ENCODE data around the gene CCL28.

Gene CCL28

DNA sequence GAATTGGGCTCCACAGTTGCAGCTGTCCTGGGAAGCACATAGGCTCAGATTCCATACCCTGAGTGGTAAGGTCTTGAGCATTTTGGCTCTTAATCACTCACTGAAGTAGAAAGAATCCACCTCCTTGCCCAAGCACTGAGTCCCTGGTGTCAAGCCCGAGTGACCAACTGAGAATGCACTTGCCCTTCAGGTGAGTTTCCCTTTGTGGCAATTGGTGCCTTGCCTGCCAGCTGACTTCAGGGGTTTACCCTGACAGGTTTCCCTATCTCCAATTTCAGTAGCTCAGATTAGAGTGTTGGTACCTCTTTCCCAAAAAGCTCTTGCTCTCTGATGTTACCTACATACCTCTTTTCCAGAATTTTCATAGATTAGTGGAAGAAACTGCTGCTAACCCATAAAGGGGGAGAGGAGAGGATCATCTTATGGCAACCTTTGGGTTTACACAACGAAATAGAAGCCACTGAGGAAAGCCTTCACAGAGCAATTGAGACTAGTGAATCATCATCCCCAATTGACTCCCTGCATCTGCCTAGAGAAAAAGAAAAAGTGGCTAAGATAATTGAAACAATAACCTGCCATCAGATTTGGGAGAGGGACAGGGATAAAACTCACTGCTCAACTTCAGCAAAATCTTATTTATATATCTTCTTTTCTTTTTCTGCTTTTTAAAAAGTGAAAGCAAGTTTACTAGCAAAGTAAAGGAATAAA is 48.6 kb downstream of the CCL28 start:
- DNase-seq = no peak
- intact Hi-C loops (cut with DNase I) = no loop called here

DNA sequence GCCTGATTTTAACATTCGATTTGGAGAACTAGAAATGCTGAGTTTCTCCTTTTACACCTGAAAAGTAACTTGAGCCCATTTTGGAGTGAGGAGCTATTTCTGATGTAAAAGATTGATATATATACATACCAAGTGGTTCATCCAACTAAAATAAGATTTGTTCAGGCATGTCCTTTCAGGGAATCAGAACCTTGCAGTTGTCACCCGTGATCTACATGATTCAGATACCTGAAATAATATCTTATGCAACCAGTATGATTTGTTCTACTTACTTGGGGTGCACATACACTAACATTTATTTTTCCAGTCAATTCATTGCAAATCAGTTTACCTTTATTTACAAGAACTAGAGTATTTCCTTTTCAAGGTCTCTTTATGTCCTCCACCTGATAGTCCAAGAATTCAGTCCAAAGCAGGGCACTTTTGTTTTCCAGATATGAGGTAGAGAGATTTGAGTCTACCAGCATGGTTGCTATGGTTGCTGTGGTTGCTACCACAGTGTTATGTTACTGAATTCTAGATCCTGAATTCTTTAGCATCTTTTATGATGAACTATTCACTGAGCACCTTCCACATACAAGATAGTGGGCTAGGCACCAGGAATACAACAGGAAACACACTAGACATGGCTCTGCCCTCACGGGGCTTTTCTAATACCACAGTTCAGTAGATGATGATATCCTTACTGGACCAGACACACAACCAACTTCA is 49.3 kb downstream of the CCL28 start:
- no peak for DNase-seq
- intact Hi-C loops (cut with DNase I) = no loop called here

GRCh38 chr5:43358726-43359125 is 53.5 kb downstream of the CCL28 start:
- intact Hi-C loops (cut with DNase I) = no loop called here
- DNase-seq = no peak

- no peak for DNase-seq
- intact Hi-C loops (cut with DNase I) = no loop called here
Observed at GRCh38 chr5:43358301-43358700, 53.9 kb downstream of the CCL28 start.

DNA sequence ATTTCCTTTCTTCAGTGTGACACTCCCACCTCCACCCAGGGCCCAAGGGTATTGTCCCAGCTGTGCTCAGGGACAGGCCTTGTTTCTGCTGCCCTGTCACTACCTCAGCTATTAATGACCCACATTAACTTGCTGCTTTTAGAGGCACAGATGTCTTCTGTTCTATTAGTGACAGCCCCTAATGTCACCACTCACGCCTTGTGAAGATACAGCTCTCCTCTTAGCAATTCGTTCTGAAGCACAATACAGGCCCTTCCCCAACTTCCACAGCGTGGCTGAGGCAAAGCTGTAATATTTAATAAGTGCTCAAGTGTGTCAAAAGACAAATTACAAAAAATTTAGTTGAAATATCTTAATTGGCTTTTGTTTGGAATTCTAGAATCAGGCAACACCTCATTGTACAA is 54.3 kb downstream of the CCL28 start:
- DNase-seq = no peak
- intact Hi-C loops (cut with DNase I) = no loop called here

- no peak for DNase-seq
- intact Hi-C loops (cut with DNase I) = no loop called here
Observed at GRCh38 chr5:43357067-43357466, 55.1 kb downstream of the CCL28 start.

GRCh38 chr5:43354774-43355173 is 57.4 kb downstream of the CCL28 start:
- DNase-seq = no peak
- intact Hi-C loops (cut with DNase I) = no loop called here

DNA sequence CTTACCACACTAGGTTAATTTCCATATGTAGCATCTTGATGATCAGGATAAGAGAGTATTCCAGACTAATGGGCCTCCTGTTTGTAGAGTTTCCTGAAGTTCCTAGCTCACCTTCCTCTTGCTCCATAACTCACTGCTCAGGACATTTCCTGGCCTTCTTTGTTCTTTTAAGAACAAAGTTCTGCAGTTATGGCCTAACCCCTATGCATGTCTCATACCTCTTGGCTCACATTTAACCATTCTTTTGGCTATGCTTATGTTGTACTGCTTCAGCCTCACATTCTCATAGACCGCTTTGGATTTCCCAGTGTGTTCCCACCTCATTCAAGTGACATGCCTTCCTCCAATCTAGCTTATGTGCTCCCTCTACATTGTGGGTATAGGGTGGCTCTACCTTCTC is 58.5 kb downstream of the CCL28 start:
- DNase-seq = no peak
- intact Hi-C loops (cut with DNase I) = no loop called here

DNA sequence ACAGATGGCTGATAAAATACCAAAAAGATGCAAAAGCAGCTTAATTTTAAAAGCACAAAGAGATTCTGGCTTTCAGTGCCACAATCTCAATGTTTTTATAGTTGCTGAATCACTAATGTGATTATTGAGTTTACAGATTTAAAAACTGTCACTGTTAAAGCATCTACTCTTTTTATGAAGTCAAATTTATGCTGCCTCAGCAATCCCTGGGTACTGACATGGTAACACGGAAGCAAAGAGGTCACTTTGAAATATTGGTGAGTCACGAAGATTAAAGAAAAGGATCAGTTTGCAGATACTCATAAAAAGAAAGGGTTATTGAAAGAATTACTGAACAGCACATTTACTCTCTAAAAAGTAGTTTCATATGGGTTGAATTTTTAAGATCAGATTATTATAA is 59.3 kb downstream of the CCL28 start:
- no peak for DNase-seq
- intact Hi-C loops (cut with DNase I) = no loop called here

GRCh38 chr5:43352131-43352530 is 60.1 kb downstream of the CCL28 start:
- intact Hi-C loops (cut with DNase I) = no loop called here
- DNase-seq = no peak

GRCh38 chr5:43348861-43349363 is 63.3 kb downstream of the CCL28 start:
- DNase-seq = no peak
- intact Hi-C loops (cut with DNase I) = no loop called here

DNA sequence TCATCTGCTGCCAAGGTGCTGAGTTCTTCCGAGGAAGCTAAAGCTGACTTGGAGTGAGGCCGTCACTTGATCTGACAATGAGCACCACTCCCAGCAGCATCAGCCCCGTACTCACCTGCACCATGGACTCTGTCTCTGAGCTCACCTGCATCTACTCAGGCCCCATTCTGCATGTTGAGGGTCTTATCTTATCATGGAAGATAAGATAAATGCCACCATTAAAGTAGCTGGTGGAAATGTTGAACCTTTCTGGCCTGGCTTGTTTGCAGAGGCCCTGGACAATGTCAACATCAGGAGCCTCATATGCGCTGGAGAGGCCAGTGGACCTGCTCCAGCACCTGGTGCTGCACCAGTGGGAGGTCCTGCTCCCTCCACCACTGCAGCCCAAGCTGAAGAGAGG is 64.0 kb downstream of the CCL28 start:
- DNase-seq = no peak
- intact Hi-C loops (cut with DNase I) = no loop called here

DNA sequence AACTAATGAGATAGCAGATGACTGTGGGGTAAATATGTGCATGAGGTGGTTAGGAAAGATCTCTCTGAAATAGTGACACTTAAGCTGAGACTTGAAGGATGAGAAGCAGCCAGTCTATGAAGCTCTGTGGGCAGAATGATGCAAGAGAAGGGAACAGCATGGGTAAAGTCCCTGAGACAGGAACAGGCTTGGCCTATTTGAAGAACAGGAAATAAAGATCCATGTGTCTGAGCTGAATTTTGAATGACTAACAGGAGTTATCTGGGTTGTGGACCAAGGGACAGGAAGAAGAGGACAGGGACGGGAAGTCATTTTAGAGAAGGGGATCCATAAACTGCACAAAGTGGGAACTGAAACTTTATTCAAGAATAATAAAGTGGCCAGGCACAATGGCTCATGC is 73.3 kb downstream of the CCL28 start:
- DNase-seq = no peak
- intact Hi-C loops (cut with DNase I) = no loop called here

- peak in 11 of 42 donors; percentile 7 to 52 (median 21) for DNase-seq
- intact Hi-C loops (cut with DNase I) = no loop called here
Observed at GRCh38 chr5:43336159-43336558, 76.0 kb downstream of the CCL28 start.

DNA sequence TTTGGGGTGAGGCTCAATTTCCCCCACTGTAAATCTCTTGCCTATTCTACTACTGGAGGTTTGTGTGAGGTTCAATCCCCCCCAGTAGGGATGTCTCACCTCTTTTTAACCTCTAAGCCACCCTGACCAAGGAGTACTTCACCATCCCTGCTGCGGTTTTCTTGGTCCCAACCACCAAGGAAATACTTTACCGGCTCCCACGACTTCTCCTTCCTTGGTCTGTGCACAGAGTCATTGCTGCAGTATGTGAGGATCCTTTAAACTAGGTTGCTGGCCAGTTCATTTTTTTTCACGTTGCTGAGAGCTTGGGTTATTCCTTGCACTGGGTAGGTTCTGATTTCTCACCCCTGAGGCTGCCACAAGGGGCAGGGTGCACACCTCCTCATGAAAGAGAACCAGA is 76.5 kb downstream of the CCL28 start:
- intact Hi-C loops (cut with DNase I) = no loop called here
- DNase-seq = no peak

DNA sequence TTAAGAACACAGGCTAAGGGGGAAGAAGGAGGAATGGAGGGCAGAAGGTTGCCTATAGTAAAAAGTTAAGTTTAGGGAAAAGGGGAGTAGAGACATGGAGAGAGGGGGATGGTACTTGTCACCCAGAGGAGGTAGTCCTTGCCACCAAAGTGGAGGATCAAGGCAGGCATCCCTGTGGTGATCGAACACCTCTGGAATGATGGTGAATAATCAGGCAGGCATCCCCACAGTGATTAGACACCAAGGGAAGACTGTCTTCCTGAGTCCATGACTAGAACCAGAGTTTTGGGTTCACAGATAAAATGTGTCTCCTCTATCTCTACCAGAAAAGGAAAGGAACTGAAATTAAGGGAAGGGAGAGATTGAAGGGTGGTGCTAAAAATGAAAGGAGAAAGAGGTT is 79.8 kb downstream of the CCL28 start:
- intact Hi-C loops (cut with DNase I) = no loop called here

More for the DNA sequence above, 79.8 kb downstream of the CCL28 start:
- no peak for DNase-seq
